GM19324 (cell line): ENCODE data around the gene ZSCAN9.

Experiments
- ATAC-seq: cut with Tn5 transposase; IDR thresholded peaks from one replicate; pipeline ENCODE4 v1.9.1; 2021; ENCODE audit warnings: mild to moderate bottlenecking, moderate library complexity; ENCODE audit not compliant: unreplicated experiment, low FRiP score

The ZSCAN9 gene

DNA sequence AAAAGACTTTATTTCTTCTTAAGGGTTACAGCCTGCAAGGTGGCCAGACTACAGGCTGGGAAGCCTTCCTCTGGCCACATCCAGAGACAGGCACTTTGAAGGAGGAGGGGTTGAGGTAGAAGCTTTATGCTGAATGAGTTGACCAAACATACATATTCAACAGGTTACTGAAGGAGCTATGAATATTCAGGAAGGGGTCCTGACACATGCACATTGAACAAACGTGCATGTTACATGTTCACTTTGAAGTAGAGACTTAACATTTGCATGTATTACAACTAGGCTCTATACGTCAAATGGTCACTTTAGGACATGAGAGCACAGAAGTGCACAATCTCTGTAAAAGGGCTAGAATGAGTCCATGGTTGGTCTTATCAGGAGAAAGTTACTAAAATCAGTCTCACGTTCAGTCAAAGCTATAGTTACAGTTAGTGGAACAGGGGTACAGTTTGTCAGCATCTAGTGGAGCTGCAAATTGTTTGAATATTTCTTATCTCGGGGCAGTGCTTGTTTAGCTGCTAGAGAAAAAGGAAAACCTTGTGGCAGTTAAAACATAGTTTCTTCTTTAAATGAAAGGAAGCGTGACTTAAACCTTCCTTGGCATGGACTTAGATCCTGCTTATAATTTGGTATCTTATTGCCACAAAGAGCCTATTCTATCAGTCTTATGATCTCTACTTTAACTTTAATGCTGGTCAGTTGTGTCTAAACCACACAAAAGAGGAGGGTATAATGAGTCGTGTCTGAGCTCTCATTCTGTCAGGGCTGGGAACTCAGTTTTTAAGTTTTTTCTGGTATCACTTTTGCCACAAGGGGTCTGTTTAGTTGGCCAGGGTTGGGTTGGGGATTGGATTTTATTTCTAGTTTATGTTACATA lies 4.6 kb upstream of the ZSCAN9 start:
- ATAC-seq, result no peak

- ATAC-seq, result no peak
Observed at GRCh38 chr6:28224131-28225055, 682 bp upstream of the ZSCAN9 start.

GRCh38 chr6:28226460-28226859 lies 1.4 kb downstream of the ZSCAN9 start:
- ATAC-seq, result no peak

GRCh38 chr6:28232785-28233184 lies 7.7 kb downstream of the ZSCAN9 start:
- ATAC-seq, result no peak

- ATAC-seq, result no peak
Observed at GRCh38 chr6:28235912-28236452, 10.9 kb downstream of the ZSCAN9 start.

GRCh38 chr6:28239636-28240035 lies 14.6 kb downstream of the ZSCAN9 start:
- ATAC-seq, result peak; percentile 49

GRCh38 chr6:28240471-28240870 lies 15.4 kb downstream of the ZSCAN9 start:
- no peak for ATAC-seq

DNA sequence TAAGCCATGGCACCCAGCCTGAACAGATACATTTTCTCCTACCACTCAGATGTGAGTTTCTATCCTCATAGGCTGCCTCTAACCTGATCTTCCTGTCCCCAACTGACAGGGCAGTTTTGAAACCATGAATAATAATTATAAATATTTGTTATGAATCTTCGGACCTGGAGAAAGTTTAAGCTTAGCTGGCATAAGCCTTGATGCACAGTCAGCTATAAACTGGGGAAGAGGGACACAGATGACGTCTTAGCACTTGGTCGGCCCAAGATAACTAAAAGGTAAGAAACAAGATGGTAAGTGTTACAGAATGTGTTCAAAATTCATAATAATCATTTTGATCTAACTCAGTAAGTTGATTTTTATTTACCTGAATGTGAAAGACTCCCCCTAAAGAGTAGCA lies 18.9 kb downstream of the ZSCAN9 start:
- no peak for ATAC-seq

DNA sequence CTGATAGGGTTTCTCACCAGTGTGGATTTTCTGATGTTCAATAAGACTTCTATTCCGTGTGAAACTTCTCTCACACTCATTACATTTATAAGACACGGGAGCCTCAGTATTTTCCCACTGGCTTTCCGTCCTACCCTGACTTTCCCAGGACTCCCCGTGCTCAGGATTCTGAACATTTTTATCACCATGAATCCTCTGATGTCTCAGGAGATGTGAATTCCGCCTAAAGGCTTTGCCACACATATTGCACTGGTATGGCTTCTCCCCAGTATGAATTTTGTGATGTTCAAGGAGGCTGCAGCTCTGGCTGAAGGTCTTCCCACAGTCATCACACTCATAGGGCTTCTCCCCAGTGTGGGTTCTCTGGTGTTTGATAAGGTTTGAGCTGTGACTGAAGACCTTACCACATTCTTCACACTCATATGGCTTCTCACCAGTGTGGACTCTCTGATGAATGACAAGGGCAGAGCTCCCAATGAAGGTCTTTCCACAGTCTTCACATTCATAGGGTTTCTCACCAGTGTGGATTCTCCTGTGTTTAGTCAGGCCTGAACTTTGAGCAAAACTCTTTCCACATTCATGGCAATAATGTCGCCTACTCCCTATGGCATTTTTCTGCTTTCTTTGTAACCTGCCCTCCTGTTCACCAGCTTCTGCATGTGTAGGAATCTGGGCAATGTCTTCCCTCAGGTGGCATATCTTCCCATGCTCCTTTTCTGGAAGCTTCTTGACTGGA lies 20.3 kb downstream of the ZSCAN9 start:
- no peak for ATAC-seq

- ATAC-seq, result no peak
Observed at GRCh38 chr6:28248916-28249315, 23.8 kb downstream of the ZSCAN9 start.

GRCh38 chr6:28250747-28251146 lies 25.7 kb downstream of the ZSCAN9 start:
- no peak for ATAC-seq

DNA sequence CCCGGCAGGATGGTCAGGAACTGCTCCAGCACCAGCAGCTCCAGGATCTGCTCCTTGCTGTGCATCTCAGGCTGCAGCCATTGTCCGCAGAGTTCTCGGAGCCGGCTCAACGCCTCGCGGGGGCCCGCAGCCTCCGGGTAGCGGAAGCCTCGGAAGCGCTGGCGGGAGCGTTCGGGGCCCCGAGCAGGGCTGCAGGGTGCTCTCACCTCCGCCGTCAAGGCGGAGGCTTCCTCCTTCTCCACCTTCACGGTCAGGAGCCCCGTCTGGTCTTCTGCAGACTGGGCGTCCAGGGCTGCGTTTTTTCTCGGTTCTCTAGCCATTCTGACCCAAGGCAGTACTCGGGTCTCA lies 26.6 kb downstream of the ZSCAN9 start:
- peak; percentile 41 for ATAC-seq

- ATAC-seq, result peak; percentile 87
Observed at GRCh38 chr6:28252009-28252975, 27.2 kb downstream of the ZSCAN9 start, which contains the start of gene ZKSCAN4. TSS of gene ZKSCAN4 (minus strand) at chr6:28252269. CDS start at chr6:28251980, 289 bp downstream.

DNA sequence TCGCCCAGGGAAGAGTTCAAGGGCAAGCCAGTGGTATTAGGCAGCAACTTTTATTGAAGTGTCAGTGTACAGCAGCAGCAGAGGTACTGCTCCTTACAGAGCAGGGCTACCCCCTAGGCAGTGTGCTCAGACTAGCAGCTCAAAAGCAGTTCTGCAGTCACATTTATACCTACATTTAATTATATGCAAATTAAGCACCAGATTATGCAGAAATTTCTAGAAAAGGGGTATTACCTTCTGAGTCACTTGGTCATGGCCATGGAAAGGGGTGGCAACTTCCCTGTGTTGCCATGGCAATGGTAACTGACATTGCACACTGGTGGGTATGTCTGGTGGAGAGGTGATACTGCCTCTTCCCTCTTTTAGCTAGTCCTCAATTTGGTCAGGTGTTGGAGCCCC lies 29.0 kb downstream of the ZSCAN9 start:
- no peak for ATAC-seq

DNA sequence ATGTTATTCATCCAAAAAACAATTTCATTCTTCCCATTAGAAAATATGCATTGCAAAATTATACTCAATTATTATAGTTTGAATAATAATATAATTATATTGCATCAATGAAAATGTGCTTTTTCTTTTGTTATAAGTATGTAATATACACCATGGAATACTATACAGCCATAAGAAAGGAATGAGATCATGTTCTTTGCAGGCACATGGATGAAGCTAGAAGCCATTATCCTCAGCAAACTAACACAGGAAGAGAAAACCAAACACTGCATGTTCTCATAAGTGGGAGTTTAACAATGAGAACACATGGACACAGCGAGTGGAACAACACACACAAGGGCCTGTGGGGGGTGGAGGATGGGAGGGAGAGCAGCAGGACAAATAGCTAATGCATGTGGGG lies 32.0 kb downstream of the ZSCAN9 start:
- ATAC-seq, result no peak

GRCh38 chr6:28258877-28259777 lies 34.1 kb downstream of the ZSCAN9 start, which contains the start of gene NKAPL:
TSS of gene NKAPL (plus strand) at chr6:28259297. CDS start at chr6:28259372, 75 bp downstream.
- no peak for ATAC-seq

- ATAC-seq, result no peak
Observed at GRCh38 chr6:28263922-28264321, 38.8 kb downstream of the ZSCAN9 start.

GRCh38 chr6:28264834-28265401 lies 39.8 kb downstream of the ZSCAN9 start:
- ATAC-seq, result no peak
